K562 (cell line): ENCODE data around the gene S100A9. TPM values are rescaled to one million over a fixed set of nuclear protein-coding genes. Genes with fewer than 3 reads are reported as not detected.

Experiments used
- BMI1 ChIP-seq: fragments of 150-350 bp; IDR thresholded peaks from 2 replicates; pipeline ENCODE4 v1.6.1; 2014; ENCODE audit warnings: low read length
- CREBBP ChIP-seq: IDR thresholded peaks from one replicate; pipeline ENCODE4 v1.6.1; 2012; ENCODE audit warnings: low read depth, mild to moderate bottlenecking, control low read depth, inconsistent platforms, low read length
- GABPB1 ChIP-seq: sonication (generic); formaldehyde crosslinking; IDR thresholded peaks from 2 replicates; pipeline ENCODE4 v1.8.0; 2022; ENCODE audit warnings: mild to moderate bottlenecking, missing genetic modification reagents
- GATA2 ChIP-seq: sonication (generic); formaldehyde crosslinking; IDR thresholded peaks from 2 replicates; pipeline ENCODE4 v1.4.0; 2020; ENCODE audit warnings: mild to moderate bottlenecking, missing genetic modification reagents
- MED1 ChIP-seq: sonication (generic); formaldehyde crosslinking; IDR thresholded peaks from 2 replicates; pipeline ENCODE4 v1.8.1; 2023; ENCODE audit warnings: missing genetic modification reagents, borderline replicate concordance
- NFE2 ChIP-seq: IDR thresholded peaks from 2 replicates; pipeline ENCODE4 v1.6.1; 2014; ENCODE audit warnings: antibody characterized with exemption, low read depth
- POLR2H ChIP-seq: IDR thresholded peaks from 2 replicates; pipeline ENCODE4 v1.6.1; 2016; ENCODE audit warnings: missing genetic modification characterization, low read depth, mild to moderate bottlenecking, control low read depth, missing compliant biosample characterization, moderate library complexity
- PTBP1 ChIP-seq: fragments of 200-400 bp; formaldehyde crosslinking; IDR thresholded peaks from 2 replicates; pipeline ENCODE4 v1.6.1; 2017; ENCODE audit warnings: low read depth, low read length
- RNF2 ChIP-seq: sonication (generic); IDR thresholded peaks from 2 replicates; pipeline ENCODE4 v1.6.1; 2016
- TGIF2 ChIP-seq: sonication (generic); formaldehyde crosslinking; IDR thresholded peaks from 2 replicates; pipeline ENCODE4 v1.8.1; 2022; ENCODE audit warnings: mild to moderate bottlenecking, missing genetic modification reagents, moderate library complexity
- XRCC5 ChIP-seq: fragments of 200-400 bp; formaldehyde crosslinking; IDR thresholded peaks from 2 replicates; pipeline ENCODE4 v1.6.1; 2017; ENCODE audit warnings: low read depth, mild to moderate bottlenecking, low read length
- ZNF124 ChIP-seq: sonication (generic); formaldehyde crosslinking; IDR thresholded peaks from 2 replicates; pipeline ENCODE4 v1.8.1; 2022; ENCODE audit warnings: missing genetic modification reagents
- ZNF165 ChIP-seq: fragments of 250-450 bp; sonication (Bioruptor Pico); IDR thresholded peaks from 2 replicates; pipeline ENCODE4 v1.4.0; 2020; ENCODE audit warnings: borderline replicate concordance
- ZNF212 ChIP-seq: fragments of 450-650 bp; formaldehyde crosslinking; IDR thresholded peaks from 2 replicates; pipeline ENCODE4 v1.4.0; 2020; ENCODE audit warnings: mild to moderate bottlenecking
- ZNF561 ChIP-seq: fragments of 450-650 bp; formaldehyde crosslinking; conservative IDR thresholded peaks from 2 replicates; pipeline ENCODE4 v1.4.0; 2020; ENCODE audit warnings: mild to moderate bottlenecking, moderate library complexity
- ZNF764 ChIP-seq: fragments of 250-450 bp; sonication (Bioruptor Pico); IDR thresholded peaks from 2 replicates; pipeline ENCODE4 v1.4.0; 2020; ENCODE audit warnings: low read depth, mild to moderate bottlenecking, moderate library complexity
- ZNF830 ChIP-seq: fragments of 250-450 bp; sonication (Bioruptor Pico); IDR thresholded peaks from 2 replicates; pipeline ENCODE4 v1.5.0; 2021; ENCODE audit warnings: mild to moderate bottlenecking
- polyA plus RNA-seq, 8 experiments: library from polyadenylated mRNA; depleted of rRNA in 4 of 8; stranded (reverse) in 5 of 8; unstranded in 3 of 8; fragments of >200 nt; fragmentation: Nextera tagmentation in 2 of 8; fragmentation: Illumina TruSeq in 1 of 8; extraction: Ambion mirVana in 2 of 8; extraction: Trizol in 1 of 8; gene quantifications; 2 replicates each; pipeline versions ENCODE4 v1.2.1 to v1.2.3, GENCODE V29; 2011 to 2014; ENCODE audit warnings: inconsistent platforms in 1 of 8, missing spikeins in 1 of 8
- total RNA-seq, 7 experiments: library from RNA; depleted of rRNA in 6 of 7; stranded (reverse); fragments of >200 nt in 6 of 7; fragmentation: Illumina TruSeq in 2 of 7; extraction: Trizol in 2 of 7; gene quantifications; 2 replicates each; pipeline versions ENCODE4 v1.2.1 to v1.2.3, GENCODE V29; 2011 to 2021; ENCODE audit warnings: low replicate concordance in 1 of 7
- TF ChIP-seq, protein P1 (sequence below): fragments of 200-600 bp; sonication (generic); IDR thresholded peaks from one replicate; pipeline ENCODE4 v1.6.1; 2012; ENCODE audit warnings: mild to moderate bottlenecking, low read depth, low read length, inconsistent platforms

Gene S100A9
- total and polyA plus RNA-seq, 9 of the 15 experiments (the other 6 are each of a cell fraction or from before 2014, with no cell fraction given): 0.80 TPM; not detected in 8

GRCh38 chr1:153343811-153344717 lies 13.6 kb upstream of the S100A9 start (continued):
- TF ChIP-seq, protein P1, sequence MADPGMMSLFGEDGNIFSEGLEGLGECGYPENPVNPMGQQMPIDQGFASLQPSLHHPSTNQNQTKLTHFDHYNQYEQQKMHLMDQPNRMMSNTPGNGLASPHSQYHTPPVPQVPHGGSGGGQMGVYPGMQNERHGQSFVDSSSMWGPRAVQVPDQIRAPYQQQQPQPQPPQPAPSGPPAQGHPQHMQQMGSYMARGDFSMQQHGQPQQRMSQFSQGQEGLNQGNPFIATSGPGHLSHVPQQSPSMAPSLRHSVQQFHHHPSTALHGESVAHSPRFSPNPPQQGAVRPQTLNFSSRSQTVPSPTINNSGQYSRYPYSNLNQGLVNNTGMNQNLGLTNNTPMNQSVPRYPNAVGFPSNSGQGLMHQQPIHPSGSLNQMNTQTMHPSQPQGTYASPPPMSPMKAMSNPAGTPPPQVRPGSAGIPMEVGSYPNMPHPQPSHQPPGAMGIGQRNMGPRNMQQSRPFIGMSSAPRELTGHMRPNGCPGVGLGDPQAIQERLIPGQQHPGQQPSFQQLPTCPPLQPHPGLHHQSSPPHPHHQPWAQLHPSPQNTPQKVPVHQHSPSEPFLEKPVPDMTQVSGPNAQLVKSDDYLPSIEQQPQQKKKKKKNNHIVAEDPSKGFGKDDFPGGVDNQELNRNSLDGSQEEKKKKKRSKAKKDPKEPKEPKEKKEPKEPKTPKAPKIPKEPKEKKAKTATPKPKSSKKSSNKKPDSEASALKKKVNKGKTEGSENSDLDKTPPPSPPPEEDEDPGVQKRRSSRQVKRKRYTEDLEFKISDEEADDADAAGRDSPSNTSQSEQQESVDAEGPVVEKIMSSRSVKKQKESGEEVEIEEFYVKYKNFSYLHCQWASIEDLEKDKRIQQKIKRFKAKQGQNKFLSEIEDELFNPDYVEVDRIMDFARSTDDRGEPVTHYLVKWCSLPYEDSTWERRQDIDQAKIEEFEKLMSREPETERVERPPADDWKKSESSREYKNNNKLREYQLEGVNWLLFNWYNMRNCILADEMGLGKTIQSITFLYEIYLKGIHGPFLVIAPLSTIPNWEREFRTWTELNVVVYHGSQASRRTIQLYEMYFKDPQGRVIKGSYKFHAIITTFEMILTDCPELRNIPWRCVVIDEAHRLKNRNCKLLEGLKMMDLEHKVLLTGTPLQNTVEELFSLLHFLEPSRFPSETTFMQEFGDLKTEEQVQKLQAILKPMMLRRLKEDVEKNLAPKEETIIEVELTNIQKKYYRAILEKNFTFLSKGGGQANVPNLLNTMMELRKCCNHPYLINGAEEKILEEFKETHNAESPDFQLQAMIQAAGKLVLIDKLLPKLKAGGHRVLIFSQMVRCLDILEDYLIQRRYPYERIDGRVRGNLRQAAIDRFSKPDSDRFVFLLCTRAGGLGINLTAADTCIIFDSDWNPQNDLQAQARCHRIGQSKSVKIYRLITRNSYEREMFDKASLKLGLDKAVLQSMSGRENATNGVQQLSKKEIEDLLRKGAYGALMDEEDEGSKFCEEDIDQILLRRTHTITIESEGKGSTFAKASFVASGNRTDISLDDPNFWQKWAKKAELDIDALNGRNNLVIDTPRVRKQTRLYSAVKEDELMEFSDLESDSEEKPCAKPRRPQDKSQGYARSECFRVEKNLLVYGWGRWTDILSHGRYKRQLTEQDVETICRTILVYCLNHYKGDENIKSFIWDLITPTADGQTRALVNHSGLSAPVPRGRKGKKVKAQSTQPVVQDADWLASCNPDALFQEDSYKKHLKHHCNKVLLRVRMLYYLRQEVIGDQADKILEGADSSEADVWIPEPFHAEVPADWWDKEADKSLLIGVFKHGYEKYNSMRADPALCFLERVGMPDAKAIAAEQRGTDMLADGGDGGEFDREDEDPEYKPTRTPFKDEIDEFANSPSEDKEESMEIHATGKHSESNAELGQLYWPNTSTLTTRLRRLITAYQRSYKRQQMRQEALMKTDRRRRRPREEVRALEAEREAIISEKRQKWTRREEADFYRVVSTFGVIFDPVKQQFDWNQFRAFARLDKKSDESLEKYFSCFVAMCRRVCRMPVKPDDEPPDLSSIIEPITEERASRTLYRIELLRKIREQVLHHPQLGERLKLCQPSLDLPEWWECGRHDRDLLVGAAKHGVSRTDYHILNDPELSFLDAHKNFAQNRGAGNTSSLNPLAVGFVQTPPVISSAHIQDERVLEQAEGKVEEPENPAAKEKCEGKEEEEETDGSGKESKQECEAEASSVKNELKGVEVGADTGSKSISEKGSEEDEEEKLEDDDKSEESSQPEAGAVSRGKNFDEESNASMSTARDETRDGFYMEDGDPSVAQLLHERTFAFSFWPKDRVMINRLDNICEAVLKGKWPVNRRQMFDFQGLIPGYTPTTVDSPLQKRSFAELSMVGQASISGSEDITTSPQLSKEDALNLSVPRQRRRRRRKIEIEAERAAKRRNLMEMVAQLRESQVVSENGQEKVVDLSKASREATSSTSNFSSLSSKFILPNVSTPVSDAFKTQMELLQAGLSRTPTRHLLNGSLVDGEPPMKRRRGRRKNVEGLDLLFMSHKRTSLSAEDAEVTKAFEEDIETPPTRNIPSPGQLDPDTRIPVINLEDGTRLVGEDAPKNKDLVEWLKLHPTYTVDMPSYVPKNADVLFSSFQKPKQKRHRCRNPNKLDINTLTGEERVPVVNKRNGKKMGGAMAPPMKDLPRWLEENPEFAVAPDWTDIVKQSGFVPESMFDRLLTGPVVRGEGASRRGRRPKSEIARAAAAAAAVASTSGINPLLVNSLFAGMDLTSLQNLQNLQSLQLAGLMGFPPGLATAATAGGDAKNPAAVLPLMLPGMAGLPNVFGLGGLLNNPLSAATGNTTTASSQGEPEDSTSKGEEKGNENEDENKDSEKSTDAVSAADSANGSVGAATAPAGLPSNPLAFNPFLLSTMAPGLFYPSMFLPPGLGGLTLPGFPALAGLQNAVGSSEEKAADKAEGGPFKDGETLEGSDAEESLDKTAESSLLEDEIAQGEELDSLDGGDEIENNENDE: no peak
- TF ChIP-seq GATA2 (CRISPR knock-in tag): peak; percentile 99
- no peak for TF ChIP-seq ZNF165 (CRISPR knock-in tag)
- TF ChIP-seq MED1 (CRISPR knock-in tag): no peak
- TF ChIP-seq NFE2: peak; percentile 87
- TF ChIP-seq ZNF830 (CRISPR knock-in tag): no peak
- no peak for TF ChIP-seq POLR2H
- TF ChIP-seq ZNF561 (CRISPR knock-in tag): no peak
- TF ChIP-seq ZNF764: no peak
- TF ChIP-seq XRCC5: no peak
- TF ChIP-seq RNF2: peak; percentile 97
- TF ChIP-seq ZNF124 (CRISPR knock-in tag): no peak
- TF ChIP-seq ZNF212: no peak
- no peak for TF ChIP-seq CREBBP
- TF ChIP-seq BMI1: no peak
- no peak for TF ChIP-seq TGIF2 (CRISPR knock-in tag)
- TF ChIP-seq PTBP1: peak; percentile 56; the same call in 1 of the 2 replicates
- no peak for TF ChIP-seq GABPB1 (CRISPR knock-in tag)
